ENCODE data around the gene CACNA1D. TPM values are rescaled to one million over a fixed set of nuclear protein-coding genes. Genes with fewer than 3 reads are reported as not detected.

Gene CACNA1D
- total RNA-seq, 1 experiment from 2014 or later = not detected

GRCh38 chr3:53626876-53627275 lies 132.5 kb downstream of the CACNA1D start:
- H3K27me3 ChIP-seq (replicated peaks; ENCODE audit: insufficient read depth, low read depth, low read length, poor library complexity) = no peaks in the 10 kb centered on the region
- no peak overlapping the region for H3K4me3 ChIP-seq (ENCODE audit: low read depth, low read length, poor library complexity, severe bottlenecking)
- ChIA-PET CTCF (no interaction called here), POLR2A (ENCODE audit: low non-redundant PET) (no interaction called here)
- BruUV-seq (replicated peaks) = no TSS peak
- DNase-seq (ENCODE audit: low spot score) = no peak
- no peak overlapping the region for H3K27ac ChIP-seq (ENCODE audit: low read depth, low read length, poor library complexity, severe bottlenecking)
- intact Hi-C loops (cut with micrococcal nuclease; ENCODE audit: unreplicated experiment) = no loop called here
- H3K4me1 ChIP-seq (ENCODE audit: insufficient read depth, low read length, poor library complexity, severe bottlenecking) = no peaks in the 10 kb centered on the region
- TF ChIP-seq CTCF (conservative IDR thresholded peaks at IDR 0.05; ENCODE audit: low read depth, low read length) (no peak), EZH2 (IDR thresholded peaks at IDR 0.05; ENCODE audit: borderline replicate concordance, low read depth, low read length, poor library complexity, severe bottlenecking) (no peak)
- H3K9me3 ChIP-seq (ENCODE audit: low read depth, low read length, poor library complexity, severe bottlenecking) = no peaks in the 10 kb centered on the region
- no peaks in the 10 kb centered on the region for H3K36me3 ChIP-seq (ENCODE audit: insufficient read depth, low read length, poor library complexity, severe bottlenecking)

GRCh38 chr3:53628536-53629401 lies 134.4 kb downstream of the CACNA1D start:
- H3K4me1 ChIP-seq (ENCODE audit: insufficient read depth, low read length, poor library complexity, severe bottlenecking) = no peaks in the 10 kb centered on the region
- ChIA-PET POLR2A (ENCODE audit: low non-redundant PET) (no interaction called here), CTCF (no interaction called here)
- TF ChIP-seq EZH2 (IDR thresholded peaks at IDR 0.05; ENCODE audit: borderline replicate concordance, low read depth, low read length, poor library complexity, severe bottlenecking) (no peak), CTCF (conservative IDR thresholded peaks at IDR 0.05; ENCODE audit: low read depth, low read length) (no peak)
- no peaks in the 10 kb centered on the region for H3K9me3 ChIP-seq (ENCODE audit: low read depth, low read length, poor library complexity, severe bottlenecking)
- no TSS peak for BruUV-seq (replicated peaks)
- no peak overlapping the region for H3K4me3 ChIP-seq (ENCODE audit: low read depth, low read length, poor library complexity, severe bottlenecking)
- intact Hi-C loops (cut with micrococcal nuclease; ENCODE audit: unreplicated experiment) = no loop called here
- no peaks in the 10 kb centered on the region for H3K27me3 ChIP-seq (replicated peaks; ENCODE audit: insufficient read depth, low read depth, low read length, poor library complexity)
- no peak for DNase-seq (ENCODE audit: low spot score)
- H3K36me3 ChIP-seq (ENCODE audit: insufficient read depth, low read length, poor library complexity, severe bottlenecking) = no peaks in the 10 kb centered on the region
- H3K27ac ChIP-seq (ENCODE audit: low read depth, low read length, poor library complexity, severe bottlenecking) = no peak overlapping the region

- CTCF ChIA-PET = no interaction called here
These were observed 135.0 kb downstream of the CACNA1D start for GRCh38 chr3:53629402-53629723.

More at GRCh38 chr3:53629402-53629723, 135.0 kb downstream of the CACNA1D start:
- H3K4me1 ChIP-seq (ENCODE audit: insufficient read depth, low read length, poor library complexity, severe bottlenecking) = no peaks in the 10 kb centered on the region
- no TSS peak for BruUV-seq (replicated peaks)
- no peaks in the 10 kb centered on the region for H3K27me3 ChIP-seq (replicated peaks; ENCODE audit: insufficient read depth, low read depth, low read length, poor library complexity)
- no peak overlapping the region for H3K4me3 ChIP-seq (ENCODE audit: low read depth, low read length, poor library complexity, severe bottlenecking)
- H3K36me3 ChIP-seq (ENCODE audit: insufficient read depth, low read length, poor library complexity, severe bottlenecking) = no peaks in the 10 kb centered on the region
- no peak overlapping the region for H3K27ac ChIP-seq (ENCODE audit: low read depth, low read length, poor library complexity, severe bottlenecking)
- no peak for TF ChIP-seq CTCF (conservative IDR thresholded peaks at IDR 0.05; ENCODE audit: low read depth, low read length)
- no peak for TF ChIP-seq EZH2 (IDR thresholded peaks at IDR 0.05; ENCODE audit: borderline replicate concordance, low read depth, low read length, poor library complexity, severe bottlenecking)
- no peak for DNase-seq (ENCODE audit: low spot score)
- intact Hi-C loops (cut with micrococcal nuclease; ENCODE audit: unreplicated experiment) = no loop called here
- POLR2A ChIA-PET (ENCODE audit: low non-redundant PET) = no interaction called here
- no peaks in the 10 kb centered on the region for H3K9me3 ChIP-seq (ENCODE audit: low read depth, low read length, poor library complexity, severe bottlenecking)

All from A673 (cell line).